GOT3 (cell line): Measurements from ENCODE around the gene ADI1.
"Not testable (repeated sequence)": the region's sequence is repeated elsewhere in the genome, so short reads cannot be mapped to it uniquely, and the experiment has no call there.

Experiments used
- DNase-seq: peaks from one replicate; lab custom pipeline; 2025; ENCODE audit warnings: mixed read lengths; lab: John Stamatoyannopoulos, UW

The ADI1 gene

DNA sequence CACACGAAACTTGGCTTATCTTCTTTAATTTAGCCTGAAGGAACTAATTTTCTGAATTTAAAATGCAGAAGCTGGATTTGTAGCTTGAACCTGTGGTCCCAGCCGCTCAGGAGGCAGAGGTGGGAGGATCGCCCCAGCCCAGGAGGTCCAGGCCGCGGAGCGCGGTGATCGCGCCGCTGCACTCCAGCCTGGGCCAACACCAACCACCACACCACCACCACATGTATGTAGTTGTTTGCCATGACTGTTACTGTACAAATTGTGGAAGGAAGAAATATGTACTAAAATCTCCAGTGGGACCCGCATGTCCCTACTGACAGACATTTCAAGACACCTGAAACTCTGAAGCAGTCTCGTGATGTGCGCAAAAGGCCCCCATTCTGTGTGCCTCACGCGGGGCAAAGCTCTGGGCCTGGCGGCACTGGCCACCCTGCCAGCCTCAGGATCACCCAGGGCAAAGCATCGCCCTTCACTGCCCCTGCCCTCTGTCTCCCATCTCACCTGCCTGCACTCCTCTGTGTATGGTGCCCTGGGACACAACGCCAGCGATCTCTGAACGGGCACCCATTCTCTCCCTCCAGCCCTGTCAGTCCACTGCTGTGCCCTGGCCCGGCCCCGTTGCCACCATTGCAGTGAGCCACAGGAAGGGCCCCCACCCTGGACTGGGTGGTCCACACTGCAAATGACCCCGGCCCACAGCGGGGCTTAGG, 10.1 kb upstream of the ADI1 start:
- no peak for DNase-seq

DNA sequence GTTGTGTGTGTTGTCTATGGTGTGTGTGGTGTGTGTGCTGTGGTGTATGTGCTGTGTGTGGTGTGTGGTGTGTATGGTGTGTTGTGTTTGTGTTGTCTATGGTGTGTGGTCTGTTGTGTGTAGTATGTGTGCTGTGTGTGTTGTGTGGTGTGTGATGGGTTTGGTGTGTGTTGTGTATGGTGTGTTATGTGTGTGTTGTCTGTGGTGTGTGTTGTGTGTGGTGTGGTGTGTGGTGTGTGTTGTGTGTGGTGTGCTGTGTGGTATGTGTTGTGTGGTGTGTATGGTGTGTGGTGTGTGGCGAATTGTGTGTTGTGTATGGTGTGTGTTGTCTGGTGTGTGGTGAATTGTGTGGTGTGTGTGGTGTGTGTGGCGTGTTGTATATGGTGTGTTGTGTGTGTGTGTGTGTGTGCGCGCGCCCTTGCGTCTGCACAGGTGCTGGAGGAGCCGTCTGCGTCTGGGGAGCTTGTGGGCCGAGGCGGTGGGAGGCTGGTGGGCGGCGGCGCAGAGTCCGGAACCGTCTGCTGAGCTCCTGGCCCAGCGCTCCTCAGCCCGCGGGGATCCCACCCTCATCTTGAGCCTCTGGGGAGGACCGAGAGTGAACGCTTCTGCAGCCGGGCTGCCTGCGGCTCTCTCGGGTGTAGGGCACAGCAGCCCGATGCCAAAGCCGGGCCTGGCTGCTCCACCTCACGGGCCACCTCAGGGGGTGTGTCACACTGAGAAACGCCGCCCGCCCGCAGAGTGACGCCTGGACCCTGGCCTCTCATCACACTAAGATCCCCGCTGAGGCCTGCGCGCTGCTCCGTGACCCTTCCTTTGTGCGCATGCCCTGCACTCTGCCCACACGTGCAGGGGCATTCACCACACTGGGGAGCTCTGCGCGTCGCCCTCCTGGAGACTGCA, 8.8 kb upstream of the ADI1 start:
- no peak for DNase-seq

DNA sequence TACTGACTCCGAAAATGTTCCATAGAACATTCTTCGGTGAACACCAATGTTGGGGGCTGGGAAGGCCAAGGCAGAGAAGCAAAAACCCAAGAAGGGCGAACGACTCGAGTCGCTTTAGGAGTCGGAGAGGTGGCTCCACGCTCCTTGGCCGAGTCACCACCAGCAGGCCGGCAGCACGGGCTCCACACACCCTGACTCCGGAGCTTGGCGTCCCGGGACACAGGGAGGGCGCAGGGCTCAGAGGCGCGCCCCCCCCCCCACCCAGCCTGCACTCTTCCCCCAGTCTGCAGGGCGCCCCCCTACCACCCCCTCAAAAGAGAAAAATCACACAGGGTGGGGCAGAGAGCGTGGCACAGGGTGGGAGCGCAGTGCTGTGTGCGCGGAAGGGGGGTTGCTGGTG, 7.5 kb upstream of the ADI1 start:
- DNase-seq: no peak

DNA sequence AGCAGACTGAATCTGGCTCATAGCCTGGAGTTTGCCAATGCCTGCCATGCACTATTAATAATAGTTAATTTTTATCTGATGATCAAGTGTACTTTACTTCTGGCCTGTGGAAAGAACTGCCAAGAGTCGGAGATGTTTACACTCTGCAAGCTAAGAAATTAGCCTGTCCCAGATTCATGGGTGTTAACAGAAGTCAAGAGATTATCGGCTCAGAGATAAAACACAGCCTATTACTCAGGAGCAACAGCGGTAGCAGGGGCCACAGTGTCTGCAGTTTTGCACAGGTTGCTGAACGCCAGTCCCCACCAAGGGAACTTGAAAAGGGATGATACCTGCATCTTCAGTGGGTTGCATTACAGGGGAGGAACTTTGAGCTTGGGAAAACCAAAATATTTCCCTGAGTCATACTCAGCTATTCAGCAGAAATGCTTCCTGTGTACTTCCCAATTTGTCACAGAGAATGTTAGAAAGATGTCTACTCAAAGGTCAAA, 4.3 kb upstream of the ADI1 start:
- DNase-seq: no peak

DNA sequence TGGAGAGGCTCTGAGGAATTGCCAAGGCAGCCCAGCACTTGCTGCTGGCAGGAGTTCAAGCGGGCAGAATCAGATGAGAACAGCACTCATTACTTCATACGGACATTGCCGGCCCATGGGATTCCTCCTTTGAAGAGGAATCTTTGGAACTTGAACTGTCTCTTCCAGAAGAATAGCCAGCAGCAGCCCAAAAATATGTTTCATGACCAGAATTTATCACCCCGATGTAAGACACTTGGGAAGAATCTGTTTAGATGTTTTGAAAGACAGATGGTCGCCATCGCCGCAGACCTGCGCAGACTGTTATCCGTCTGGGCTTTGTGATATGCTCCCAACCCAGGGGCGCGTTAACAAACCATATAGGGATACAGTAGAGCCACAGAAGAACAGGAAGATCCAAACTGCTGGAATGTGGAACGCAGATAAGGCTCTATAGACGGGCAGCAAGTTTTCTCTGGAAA, 3.7 kb upstream of the ADI1 start:
- no peak for DNase-seq

DNA sequence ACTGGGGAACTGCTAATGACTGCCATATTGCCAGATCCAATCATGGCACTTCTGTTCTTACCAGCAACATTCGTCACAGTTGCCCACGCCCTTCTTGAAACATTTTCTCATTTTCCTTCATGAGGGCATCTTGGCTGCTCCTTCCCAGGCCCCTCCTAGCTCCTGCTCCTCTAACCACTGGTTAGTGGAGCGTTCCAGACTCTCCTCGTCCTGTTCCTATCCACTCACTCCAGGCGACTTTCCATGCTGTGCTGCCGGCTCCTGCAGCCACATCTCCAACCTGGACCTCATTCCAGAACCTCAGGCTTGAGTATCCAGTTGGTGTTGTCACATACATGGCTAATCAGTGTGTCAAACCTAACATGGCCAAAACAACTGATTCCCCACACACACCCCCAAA, 1.3 kb upstream of the ADI1 start:
- no peak for DNase-seq

DNA sequence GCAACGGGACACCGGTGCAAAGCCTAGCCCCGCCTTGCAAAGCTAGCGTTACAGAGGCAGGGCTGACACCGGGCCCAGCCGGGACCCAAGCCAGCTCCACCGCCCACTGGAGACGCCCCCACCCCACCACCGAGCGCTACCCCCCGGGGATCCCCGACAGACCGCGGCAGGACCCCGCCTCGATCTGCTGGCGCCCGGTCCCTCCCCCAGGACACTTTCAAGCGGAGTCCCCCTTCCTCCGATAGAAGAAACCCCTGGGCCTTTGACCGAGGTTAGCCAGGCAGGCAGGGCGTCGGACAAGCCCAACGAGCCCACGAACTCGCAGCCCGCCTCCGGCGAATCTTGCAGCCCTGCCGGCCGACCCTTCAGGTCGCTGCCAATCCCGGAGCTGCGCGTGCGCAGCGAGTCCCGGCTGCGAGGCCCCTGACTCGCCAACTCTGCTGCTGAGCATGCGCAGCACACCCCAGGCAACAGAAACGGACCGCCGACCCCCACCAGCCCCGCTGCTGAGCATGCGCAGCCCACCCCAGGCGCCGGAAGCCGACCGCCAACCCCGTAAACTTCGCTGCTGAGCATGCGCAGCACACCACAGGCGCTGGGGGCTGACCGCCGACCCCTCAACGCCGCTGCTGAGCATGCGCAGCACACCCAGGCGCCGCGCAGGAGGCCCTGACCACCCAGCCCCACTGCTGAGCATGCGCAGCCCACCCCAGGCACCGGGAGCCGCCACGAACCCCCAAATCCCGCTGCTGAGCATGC, 656 bp downstream of the ADI1 start:
- peak; percentile 98 for DNase-seq

DNA sequence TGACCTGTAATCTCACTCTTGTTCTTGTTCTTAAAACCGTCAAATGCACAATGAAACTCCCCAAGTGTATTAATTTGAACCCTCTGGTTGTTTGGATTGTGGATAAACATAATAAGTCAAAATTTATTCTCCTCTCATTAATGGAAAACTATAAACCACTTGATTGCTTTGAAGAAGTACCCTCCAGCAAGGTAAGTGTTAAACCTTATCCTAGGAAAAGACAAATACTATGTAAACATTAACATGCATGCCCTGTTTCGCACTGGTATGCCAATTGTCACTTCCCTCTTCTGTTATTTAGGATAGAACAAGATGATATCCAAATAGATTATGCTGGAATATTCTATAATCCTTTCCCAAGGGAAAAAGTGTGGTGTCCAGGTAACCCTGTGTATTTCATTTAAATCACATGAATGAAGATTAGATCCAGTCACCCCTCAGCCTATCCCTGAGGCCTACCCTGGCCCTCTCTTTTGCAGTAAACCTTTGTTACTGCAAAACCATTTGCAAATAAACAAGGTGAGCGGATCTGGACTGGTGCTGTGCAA, 1.3 kb downstream of the ADI1 start:
- no peak for DNase-seq

DNA sequence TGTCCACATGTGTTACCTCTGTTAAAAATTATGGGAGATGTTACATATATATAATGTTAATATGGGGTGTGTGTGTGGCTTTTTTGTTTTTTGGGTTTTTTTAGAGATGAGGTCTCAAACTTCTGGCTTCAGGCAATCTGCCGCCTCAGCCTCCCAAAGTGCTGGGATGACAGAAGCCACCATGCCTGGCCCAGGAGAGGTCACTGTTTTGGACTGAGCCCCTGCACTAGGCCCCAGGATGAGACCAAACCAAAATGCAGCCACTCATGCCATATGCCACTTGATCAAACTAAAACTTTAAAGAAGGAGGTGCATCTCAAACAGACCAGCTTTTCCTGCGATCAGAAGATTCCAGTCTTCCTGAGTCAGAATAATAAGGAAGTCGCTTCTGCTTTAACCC, 2.5 kb downstream of the ADI1 start:
- DNase-seq: no peak

DNA sequence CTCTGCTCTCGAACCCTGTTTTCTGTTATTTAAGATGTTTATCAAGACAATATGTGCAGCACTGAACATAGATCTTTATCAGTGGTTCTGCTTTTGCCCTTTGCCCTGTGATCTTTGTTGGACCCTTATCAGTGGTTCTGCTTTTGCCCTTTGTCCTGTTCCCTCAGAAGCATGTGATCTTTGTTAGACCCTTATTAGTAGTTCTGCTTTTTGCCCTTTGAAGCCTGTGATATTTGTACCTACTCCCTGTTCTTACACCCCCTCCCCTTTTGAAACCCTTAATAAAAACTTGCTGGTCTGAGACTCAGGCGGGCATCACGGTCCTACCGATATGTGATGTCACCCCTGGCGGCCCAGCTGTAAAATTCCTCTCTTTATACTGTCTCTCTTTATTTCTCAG, 3.9 kb downstream of the ADI1 start:
- DNase-seq: not testable (repeated sequence)

DNA sequence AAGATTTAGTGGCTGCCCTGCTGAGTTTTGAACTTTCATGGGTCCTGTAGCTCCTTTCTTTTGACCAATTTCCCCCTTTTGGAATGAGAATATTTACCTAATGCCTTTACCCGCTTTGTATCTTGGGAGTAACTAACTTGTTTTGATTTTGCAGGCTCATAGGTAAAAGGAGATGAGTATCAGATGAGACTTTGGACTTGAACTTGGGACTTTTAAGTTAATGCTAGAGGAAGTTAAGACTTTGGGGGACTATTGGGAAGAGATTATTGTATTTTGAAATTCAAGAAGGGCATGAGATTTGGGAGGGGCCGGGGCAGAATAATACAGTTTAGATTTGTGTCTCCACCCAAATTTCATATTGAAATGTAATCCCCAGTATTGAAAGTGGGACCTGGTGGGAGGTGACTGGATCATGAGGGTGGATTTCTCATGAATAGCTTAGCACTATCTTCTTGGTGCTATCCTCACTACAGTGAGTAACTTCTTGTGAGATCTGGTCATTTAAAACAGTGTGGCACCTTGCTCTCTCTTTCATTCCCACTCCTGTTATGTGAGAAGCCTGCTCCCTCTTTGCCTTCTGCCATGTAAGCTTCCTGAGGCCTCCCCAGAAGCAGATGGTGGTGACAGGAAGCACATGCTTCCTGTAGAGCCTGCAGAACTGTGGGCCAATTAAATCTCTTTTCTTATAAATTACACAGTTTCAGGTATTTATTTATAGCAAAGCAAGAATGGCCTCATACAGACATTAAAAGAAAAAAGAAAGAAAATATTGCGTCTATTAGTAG, 6.1 kb downstream of the ADI1 start:
- no peak for DNase-seq

DNA sequence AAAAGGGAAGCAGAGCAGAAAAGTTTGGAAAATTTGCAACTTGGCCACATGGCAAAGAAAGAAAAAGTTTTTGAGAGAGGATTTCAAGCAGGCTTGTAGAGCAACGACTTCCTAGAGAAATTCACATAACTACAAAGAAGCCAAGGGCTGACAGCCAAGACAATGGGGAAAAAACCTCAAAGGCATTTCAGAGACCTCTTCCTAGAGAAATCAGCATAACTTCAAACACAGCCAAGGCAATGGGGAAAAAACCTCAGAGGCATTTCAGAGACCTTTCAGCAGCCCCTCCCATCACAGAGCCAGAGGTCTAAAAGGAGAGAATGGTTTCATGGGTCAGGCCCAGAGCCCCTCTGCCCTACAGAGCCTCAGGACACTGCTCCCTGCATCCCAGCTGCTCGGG, 7.2 kb downstream of the ADI1 start:
- no peak for DNase-seq

DNA sequence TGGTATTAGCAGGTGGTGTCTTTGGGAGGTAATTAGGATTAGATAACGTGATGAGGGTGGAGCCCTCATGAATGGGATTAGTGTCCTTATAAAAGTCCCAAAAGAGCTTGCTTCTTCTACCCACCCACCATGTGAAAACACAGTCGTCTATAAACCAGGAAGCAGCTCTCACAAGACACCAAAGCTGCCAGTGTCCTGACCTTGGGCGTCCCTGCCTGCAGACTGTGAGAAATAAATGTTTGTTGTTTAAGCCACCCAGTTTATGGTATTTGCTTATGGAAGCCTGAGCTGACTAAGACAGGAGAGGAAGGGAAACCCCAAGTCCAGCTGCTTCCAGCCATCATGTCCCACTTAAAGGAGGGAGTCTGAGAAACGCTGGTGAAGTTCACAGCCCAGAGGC, 13.6 kb downstream of the ADI1 start:
- no peak for DNase-seq

DNA sequence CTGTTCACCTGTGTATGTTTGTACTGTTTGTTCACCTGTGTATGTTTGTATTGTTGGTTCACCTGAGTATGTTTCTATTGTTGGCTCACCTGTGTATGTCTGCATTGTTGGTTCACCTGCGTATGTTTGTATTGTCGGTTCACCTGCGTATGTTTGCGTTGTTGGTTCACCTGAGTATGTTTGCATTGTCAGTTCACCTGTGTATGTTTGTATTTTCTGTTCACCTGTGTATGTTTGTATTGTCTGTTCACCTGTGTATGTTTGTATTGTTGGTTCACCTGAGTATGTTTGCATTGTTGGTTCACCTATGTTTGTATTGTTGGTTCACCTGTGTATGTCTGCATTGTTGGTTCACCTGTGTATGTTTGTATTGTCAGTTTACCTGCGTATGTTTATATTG, 14.6 kb downstream of the ADI1 start:
- DNase-seq: no peak

DNA sequence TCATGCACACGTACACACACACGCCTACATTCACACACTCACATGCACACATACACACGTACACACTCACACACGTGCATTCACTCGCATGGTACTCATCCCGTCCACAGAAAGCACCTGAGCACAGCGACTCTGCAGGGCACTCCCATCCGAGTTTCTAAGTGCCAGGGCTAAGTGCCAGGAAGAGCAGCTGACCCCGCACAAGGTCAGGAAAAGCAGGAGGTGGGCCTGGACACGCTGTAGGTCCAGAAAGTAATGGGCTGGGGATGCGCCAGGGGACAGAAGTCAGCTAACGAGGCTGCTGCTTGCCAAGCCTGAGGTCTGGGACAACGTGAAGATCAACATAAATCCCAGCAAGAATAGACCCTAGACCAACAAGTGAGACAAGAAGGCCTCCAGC, 15.8 kb downstream of the ADI1 start:
- DNase-seq: no peak

DNA sequence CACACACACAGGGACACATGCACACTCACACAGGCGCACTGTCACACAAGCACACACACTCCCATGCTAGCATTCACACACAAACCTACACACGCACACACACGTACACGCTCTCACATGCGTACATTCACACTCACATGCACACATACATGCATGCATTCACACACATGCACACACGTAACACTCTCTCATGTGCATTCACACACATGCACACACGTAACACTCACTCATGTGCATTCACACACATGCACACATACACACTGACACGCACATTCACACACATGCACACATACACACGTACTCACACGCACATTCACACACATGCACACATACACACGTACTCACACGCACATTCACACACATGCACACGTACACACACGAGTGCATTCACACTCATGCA, 16.3 kb downstream of the ADI1 start:
- no peak for DNase-seq

DNA sequence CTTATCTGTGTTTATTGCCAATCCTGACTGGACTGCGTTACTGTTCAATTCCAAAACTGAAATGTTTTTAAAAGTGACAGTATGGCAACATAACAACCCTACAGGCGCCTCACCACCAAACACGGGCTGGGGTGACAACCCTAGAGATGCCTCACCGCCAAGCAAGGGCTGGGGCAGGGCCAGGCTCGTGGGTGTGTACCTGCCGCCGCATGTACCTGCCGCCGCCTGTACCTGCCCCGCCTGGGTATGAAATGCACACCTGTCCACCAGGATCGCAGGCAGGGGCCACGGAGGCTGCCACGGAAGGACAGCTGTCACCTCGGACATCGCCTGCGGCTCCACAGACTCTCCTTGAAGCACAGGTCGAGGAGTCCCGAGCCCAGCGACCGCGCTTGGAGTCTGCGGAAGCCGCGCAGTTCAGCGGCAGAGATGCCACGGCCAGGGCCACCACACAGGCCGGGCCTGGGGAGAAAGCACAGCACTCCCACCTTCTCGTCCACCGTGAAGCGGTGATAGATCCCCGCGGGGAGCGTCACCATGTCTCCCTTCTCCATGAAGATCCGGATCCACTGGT, 18.9 kb downstream of the ADI1 start:
- DNase-seq: no peak

DNA sequence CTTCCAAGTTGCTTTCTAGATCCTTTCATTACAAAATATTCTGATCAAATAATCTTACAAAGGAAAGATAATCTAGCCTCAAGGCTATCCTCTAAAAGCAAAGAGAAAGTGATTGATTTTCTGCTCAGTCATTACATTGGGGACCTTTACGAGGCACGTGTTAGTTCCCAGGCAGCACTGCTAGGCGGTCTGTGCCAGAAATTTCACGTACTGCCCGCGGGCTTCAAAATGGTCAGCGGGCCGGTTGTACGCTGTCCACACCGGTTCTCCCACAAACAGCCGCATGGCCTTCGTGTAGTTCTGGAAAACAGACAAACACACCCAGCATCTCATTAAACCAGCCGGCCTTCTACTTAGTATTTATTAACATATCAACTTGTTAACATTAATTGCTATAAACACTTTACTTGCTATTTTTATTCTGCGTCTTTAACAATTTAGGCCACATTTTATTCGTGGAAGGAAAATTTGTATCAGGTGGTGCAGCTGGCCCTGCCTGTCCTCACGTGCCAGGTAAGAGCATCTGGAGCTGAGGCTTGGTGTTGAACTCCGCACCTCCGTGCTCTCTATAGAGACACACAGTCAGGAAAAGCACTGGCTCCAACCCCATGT, 20.4 kb downstream of the ADI1 start:
- DNase-seq: no peak

DNA sequence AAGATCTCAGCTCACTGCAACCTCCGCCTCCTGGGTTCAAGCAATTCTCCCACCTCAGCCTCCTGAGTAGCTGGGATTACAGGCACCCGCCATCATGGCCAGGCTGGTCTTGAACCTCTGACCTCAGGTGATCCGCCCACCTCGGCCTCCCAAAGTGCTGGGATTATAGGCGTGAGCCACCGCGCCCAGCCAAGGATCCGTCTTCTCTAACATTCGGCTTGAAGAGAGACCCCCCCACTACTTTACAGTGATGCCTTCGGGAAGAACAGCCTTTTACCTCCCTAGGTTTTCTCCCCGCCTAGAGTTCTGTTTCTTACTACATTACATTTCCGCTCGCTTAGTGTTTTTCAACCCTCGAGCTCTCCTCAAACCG, 22.6 kb downstream of the ADI1 start:
- DNase-seq: not testable (repeated sequence)

DNA sequence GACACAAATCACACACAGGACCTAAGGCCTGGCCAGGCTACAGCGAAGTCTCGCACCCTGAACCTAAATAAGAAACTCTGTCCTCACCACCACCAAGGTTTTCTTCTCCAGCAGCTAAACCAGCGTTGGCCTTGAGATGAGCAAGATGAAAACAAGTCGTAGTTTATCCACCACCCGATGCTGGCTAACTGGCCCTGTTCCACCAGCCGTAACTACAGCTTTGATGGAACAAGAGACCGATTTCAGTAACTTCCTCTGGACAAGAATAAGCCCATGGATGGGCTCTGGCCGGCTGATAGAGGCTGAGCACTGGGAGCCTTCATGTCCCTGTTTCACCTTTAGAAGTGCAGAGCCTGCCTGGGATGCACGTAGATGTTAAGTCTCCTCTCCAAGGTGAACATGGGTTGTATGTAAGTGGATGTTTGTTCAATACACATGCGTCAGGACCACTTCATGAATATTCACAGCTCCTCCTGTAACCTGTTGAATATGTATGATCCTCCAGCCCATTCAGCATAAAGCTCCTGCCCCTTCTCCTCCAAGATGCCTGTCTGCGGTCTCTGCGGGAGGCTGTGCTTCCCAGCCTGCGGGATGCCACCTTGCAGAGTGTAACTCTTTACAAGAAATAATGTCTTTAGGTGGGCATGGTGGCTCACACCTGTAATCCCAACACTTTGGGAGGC, 24.2 kb downstream of the ADI1 start:
- DNase-seq: no peak
